Measurements from ENCODE around the gene RBMX.

RBMX gene

DNA sequence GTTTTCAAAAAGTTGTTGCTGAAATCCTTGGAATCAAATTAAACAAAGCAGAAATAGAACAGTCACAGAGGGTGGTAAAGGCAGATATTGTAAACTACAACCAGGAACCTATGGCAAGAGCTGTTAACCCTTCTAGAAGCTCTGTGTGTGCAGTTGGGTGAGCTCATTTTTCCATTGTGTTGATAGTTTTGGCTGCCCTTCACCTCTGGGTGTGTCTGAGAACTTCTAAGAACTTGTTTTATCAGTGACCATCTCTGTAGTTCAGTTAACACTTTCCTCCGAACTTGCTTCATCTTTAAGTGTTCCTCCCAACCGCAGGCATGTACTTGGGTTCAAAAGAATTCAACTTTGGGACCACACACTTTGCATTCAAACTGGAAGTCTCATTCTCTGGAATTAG lies 32.7 kb downstream of the RBMX start:
- DNase-seq = no peak

DNA sequence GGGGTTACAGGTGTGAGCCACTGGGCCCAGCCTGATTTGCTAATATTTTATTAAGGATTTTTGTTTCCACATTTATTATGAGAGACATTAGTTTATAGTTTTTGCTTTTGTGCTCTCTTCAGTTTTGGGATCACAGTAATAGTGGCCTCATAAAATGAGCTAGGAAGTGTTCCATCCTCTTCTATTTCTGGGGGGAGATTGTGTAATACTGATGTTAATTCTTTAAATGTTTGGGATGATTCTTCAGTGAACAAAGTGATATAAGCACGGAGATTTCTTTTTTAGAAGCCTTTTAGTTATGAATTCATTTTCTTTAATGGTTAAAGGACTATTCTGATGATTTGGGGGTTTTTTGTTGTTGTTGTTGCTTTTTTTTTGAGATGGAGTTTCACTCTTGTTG lies 41.3 kb downstream of the RBMX start:
- DNase-seq = no peak

DNA sequence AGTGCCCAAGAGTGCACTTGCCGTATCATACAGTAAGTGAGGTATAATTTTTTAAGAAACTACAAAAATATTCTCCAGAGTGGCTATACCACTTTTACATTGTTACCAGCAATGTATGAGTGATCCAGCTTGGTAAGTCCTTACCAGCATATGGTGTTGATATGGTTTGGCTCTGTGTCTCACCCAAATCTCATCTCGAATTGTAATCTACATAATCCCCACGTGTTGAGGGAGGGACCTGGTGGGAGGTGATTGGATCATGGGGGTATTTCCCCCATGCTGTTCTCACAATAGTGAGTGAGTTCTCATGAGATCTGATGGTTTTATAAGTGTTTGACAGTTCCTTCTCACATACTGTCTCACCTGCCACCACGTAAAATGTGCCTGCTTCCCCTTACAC lies 44.8 kb downstream of the RBMX start:
- DNase-seq = no peak

DNA sequence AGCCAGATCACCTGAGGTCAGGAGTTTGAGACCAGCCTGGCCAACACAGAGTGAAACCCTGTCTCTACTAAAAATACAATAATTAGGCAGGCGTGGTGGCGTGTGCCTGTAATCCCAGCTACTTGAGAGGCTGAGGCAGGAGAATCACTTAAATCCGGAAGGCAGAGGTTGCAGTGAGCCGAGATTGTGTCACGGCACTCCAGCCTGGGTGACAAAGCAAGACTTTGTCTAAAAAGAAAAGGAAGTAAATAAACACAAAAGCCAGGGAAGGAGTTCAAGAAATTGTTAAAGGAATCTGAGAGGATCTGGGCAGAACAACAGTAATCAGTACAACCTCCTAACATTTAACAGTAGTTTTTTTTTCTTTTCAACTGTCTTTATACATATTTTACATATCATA lies 51.1 kb downstream of the RBMX start:
- DNase-seq = no peak

DNA sequence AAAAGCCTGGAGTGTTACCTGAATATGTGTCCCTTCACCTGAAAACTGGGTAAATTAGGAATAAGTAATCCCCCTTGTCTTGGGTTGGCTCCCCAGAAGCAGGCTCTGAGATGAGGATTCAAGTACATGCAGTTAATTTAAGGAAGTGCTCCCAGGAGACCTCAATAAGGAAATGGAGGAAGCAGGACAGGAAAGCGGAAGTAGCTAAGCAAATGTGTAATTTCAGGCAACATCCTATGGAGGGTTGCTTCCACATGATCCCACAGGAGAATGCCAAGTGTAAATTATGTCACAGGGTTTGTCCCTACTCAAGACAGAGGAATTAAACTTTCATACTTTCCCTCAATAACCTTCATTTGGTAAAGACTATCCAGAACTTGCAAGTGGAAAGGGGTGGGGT lies 51.7 kb downstream of the RBMX start:
- DNase-seq = no peak

DNA sequence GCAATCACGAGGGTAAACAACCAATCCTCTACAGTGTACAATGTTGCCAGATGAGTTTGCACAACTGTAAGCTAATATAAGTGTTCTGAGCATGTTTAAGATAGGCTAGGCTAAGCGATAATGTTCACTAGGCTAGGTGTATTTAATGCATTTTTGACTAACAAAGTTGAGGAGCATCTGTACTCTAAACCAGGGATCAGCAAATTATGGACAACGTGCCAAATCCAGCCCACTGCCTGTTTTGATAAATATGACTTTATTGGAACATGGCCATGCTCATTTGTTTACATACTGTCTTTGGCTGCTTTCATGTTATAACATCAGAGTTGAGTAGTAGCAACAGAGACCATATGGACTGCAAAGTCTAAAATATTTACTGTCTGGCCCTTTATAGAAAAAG lies 53.5 kb downstream of the RBMX start:
- no peak for DNase-seq

DNA sequence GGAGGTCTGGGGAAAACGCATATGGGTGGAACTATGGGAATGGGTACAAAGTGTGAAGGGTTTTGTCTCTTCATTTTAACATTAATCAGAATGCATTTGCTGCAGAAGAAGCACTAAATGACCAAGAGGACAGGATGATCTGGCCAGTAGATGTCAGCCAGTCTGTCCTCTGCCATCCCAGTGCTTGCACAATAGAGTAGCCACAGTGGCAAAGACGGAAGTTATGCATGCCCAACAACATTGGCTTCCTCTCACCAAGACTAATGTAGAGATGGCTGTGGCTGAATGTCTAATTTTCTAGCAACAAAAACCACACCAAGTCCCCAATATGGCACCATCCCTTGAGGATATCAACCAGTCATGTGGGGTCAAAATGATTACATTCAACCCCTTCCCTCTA lies 54.8 kb downstream of the RBMX start:
- DNase-seq = no peak
